GM19193 (cell line): Measurements from ENCODE around the gene PRUNE2.

ENCODE experiments used
- POLR2A ChIP-seq: IDR thresholded peaks from 4 replicates; pipeline ENCODE4 v1.6.1; 2011; ENCODE audit not compliant: insufficient read depth, insufficient read length; ENCODE audit errors: extremely low read depth

PRUNE2 gene

GRCh38 chr9:76716085-76716672 is 189.7 kb downstream of the PRUNE2 start:
- TF ChIP-seq POLR2A = no peak

- no peak for TF ChIP-seq POLR2A
These were observed 192.5 kb downstream of the PRUNE2 start for GRCh38 chr9:76713381-76713780.

- TF ChIP-seq POLR2A = no peak
These were observed 196.9 kb downstream of the PRUNE2 start for GRCh38 chr9:76709020-76709419.

- TF ChIP-seq POLR2A = no peak
These were observed 198.4 kb downstream of the PRUNE2 start for GRCh38 chr9:76707510-76707909.

GRCh38 chr9:76704593-76705204 is 201.2 kb downstream of the PRUNE2 start:
- no peak for TF ChIP-seq POLR2A

- no peak for TF ChIP-seq POLR2A
These were observed 202.6 kb downstream of the PRUNE2 start for GRCh38 chr9:76703270-76703669.

- no peak for TF ChIP-seq POLR2A
These were observed 204.4 kb downstream of the PRUNE2 start for GRCh38 chr9:76701441-76702039.

GRCh38 chr9:76700916-76701315 is 205.0 kb downstream of the PRUNE2 start:
- no peak for TF ChIP-seq POLR2A

GRCh38 chr9:76699971-76700370 is 205.9 kb downstream of the PRUNE2 start:
- no peak for TF ChIP-seq POLR2A

- TF ChIP-seq POLR2A = no peak
These were observed 208.4 kb downstream of the PRUNE2 start for GRCh38 chr9:76697554-76697953.

- no peak for TF ChIP-seq POLR2A
These were observed 208.8 kb downstream of the PRUNE2 start for GRCh38 chr9:76697081-76697480.

GRCh38 chr9:76693912-76694311 is 212.0 kb downstream of the PRUNE2 start:
- TF ChIP-seq POLR2A = no peak

GRCh38 chr9:76692458-76693129 is 213.3 kb downstream of the PRUNE2 start:
- no peak for TF ChIP-seq POLR2A

- no peak for TF ChIP-seq POLR2A
These were observed 214.2 kb downstream of the PRUNE2 start for GRCh38 chr9:76691517-76692313.

- no peak for TF ChIP-seq POLR2A
These were observed 214.9 kb downstream of the PRUNE2 start for GRCh38 chr9:76690973-76691370.
